ENCODE data around the gene PGGHG. TPM values are rescaled to one million over a fixed set of nuclear protein-coding genes. Genes with fewer than 3 reads are reported as not detected.
"Not testable (repeated sequence)": the region's sequence is repeated elsewhere in the genome, so short reads cannot be mapped to it uniquely, and the experiment has no call there.

PGGHG gene
- total RNA-seq, 1 donor from 2014 or later: 49.5 TPM

- Mint-ChIP-seq H3K9me3 (ENCODE audit: low read depth) (no peaks in the 10 kb centered on the region), H3K27ac (ENCODE audit: unreplicated experiment) (no peak overlapping the region), H3K4me3 (ENCODE audit: unreplicated experiment) (no peak overlapping the region), H3K36me3 (ENCODE audit: low read depth) (no peaks in the 10 kb centered on the region), H3K27me3 (ENCODE audit: low read depth) (no peaks in the 10 kb centered on the region), H3K4me1 (ENCODE audit: low read depth) (peaks cover 8% of the 10 kb centered on the region)
- no peak for TF ChIP-seq CTCF (IDR thresholded peaks at IDR 0.05)
- peak; percentile 68 for DNase-seq (ENCODE audit: low spot score)
Observed at GRCh38 chr11:326842-327580, 38.1 kb downstream of the PGGHG start.

GRCh38 chr11:327581-327923 lies 38.6 kb downstream of the PGGHG start:
- Mint-ChIP-seq H3K4me3 (ENCODE audit: unreplicated experiment) (no peak overlapping the region), H3K27ac (ENCODE audit: unreplicated experiment) (no peak overlapping the region), H3K9me3 (ENCODE audit: low read depth) (no peaks in the 10 kb centered on the region), H3K36me3 (ENCODE audit: low read depth) (no peaks in the 10 kb centered on the region), H3K4me1 (ENCODE audit: low read depth) (peaks cover 8% of the 10 kb centered on the region), H3K27me3 (ENCODE audit: low read depth) (no peaks in the 10 kb centered on the region)
- TF ChIP-seq CTCF (IDR thresholded peaks at IDR 0.05): no peak
- DNase-seq (ENCODE audit: low spot score): peak; percentile 27

DNA sequence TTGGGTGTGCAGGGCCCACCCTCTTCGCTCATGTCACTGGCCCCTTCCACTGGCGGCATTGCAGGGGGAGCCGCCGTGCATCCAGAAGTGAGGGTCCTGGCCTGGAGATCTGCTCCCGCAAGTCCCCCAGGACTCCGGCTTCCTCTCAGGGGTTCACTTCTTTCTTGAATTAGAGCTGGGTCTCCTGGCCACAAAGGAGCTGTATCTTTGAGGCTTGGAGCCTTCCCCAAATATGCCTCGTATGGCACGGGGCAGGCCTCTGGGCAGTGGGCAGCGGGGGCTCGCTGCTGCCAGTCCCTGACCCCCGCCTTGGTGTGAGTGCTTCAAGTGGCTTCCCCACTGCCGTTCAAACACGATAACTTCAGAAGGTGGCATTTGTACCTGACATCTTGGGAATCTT lies 39.1 kb downstream of the PGGHG start:
- Mint-ChIP-seq H3K4me1 (ENCODE audit: low read depth) (peaks cover 8% of the 10 kb centered on the region), H3K36me3 (ENCODE audit: low read depth) (no peaks in the 10 kb centered on the region), H3K4me3 (ENCODE audit: unreplicated experiment) (no peak overlapping the region), H3K9me3 (ENCODE audit: low read depth) (no peaks in the 10 kb centered on the region), H3K27ac (ENCODE audit: unreplicated experiment) (no peak overlapping the region), H3K27me3 (ENCODE audit: low read depth) (no peaks in the 10 kb centered on the region)
- no peak for TF ChIP-seq CTCF (IDR thresholded peaks at IDR 0.05)
- DNase-seq (ENCODE audit: low spot score): peak; percentile 51

DNA sequence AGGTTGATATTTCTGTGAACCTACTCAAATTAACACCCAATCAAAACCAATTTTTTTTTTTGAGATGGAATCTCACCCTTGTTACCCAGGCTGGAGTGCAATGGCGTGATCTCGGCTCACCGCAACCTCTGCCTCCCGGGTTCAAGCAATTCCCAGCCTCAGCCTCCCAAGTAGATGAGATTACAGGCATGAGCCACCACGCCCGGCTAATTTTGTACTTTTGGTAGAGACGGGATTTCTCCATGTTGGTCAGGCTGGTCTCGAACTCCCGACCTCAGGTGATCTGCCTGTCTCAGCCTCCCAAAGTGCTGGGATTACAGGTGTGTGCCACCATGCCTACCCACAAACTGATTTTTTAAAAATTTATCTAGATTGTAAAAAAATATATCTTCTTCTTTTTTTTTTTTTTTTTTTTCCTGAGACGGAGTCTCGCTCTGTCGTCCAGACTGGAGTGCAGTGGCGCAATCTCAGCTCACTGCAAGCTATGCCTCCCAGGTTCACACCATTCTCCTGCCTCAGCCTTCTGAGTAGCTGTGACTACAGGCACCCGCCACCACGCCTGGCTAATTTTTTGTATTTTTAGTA lies 39.7 kb downstream of the PGGHG start:
- DNase-seq (ENCODE audit: low spot score): peak; percentile 9
- H3K36me3 Mint-ChIP-seq (ENCODE audit: low read depth); H3K4me3 Mint-ChIP-seq (ENCODE audit: unreplicated experiment); H3K27me3 Mint-ChIP-seq (ENCODE audit: low read depth); H3K9me3 Mint-ChIP-seq (ENCODE audit: low read depth); H3K27ac Mint-ChIP-seq (ENCODE audit: unreplicated experiment); H3K4me1 Mint-ChIP-seq (ENCODE audit: low read depth): not testable (repeated sequence)

DNA sequence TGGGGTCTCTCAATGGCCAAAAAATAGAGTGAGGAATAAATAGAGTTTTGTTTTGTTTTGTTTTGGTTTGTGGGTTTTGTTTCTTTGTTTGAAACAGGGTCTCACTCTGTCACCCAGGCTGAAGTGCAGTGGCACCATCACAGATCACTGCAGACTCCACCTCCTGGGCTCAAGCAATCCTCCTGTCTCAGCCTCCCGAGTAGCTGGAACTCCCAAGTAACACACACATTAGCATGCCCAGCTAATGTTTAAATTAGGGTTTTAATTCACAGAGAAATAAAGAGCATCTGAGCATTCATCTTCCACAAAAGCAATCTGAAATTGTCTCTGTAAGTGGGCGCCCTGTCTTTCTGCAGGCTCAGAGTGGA lies 40.9 kb downstream of the PGGHG start:
- peaks cover 12% of the 10 kb centered on the region for H3K4me1 Mint-ChIP-seq (ENCODE audit: low read depth)
- no peak for TF ChIP-seq CTCF (IDR thresholded peaks at IDR 0.05)

GRCh38 chr11:330307-330693 lies 41.4 kb downstream of the PGGHG start:
- Mint-ChIP-seq H3K4me1 (ENCODE audit: low read depth) (peaks cover 13% of the 10 kb centered on the region), H3K27me3 (ENCODE audit: low read depth) (no peaks in the 10 kb centered on the region), H3K36me3 (ENCODE audit: low read depth) (no peaks in the 10 kb centered on the region), H3K4me3 (ENCODE audit: unreplicated experiment) (no peak overlapping the region), H3K9me3 (ENCODE audit: low read depth) (no peaks in the 10 kb centered on the region), H3K27ac (ENCODE audit: unreplicated experiment) (no peak overlapping the region)
- peak; percentile 78 for DNase-seq (ENCODE audit: low spot score)
- TF ChIP-seq CTCF (IDR thresholded peaks at IDR 0.05): no peak

More for the DNA sequence above, 40.9 kb downstream of the PGGHG start:
- Mint-ChIP-seq H3K27ac (ENCODE audit: unreplicated experiment) (no peak overlapping the region), H3K9me3 (ENCODE audit: low read depth) (no peaks in the 10 kb centered on the region), H3K27me3 (ENCODE audit: low read depth) (no peaks in the 10 kb centered on the region), H3K36me3 (ENCODE audit: low read depth) (no peaks in the 10 kb centered on the region), H3K4me3 (ENCODE audit: unreplicated experiment) (no peak overlapping the region)
- DNase-seq (ENCODE audit: low spot score): peak; percentile 9
